Activated T-cell treated with anti-CD3 and anti-CD28 coated beads, Interleukin-2, amount 50 U/mL, for 4 hours (primary cell): ENCODE measurements around the gene PIP. TPM values are rescaled to one million over a fixed set of nuclear protein-coding genes. Genes with fewer than 3 reads are reported as not detected.

Source experiments
- total RNA-seq, 3 donors: library from RNA; stranded (reverse); gene quantifications; one replicate each; pipeline ENCODE4 v1.2.1, GENCODE V29; 2021

The PIP gene
- total RNA-seq, 3 donors from 2014 or later: not detected

Other genes starting within 250 kb of the PIP start
- not detected for gene TRPV6, start 246.3 kb upstream of the PIP start, total RNA-seq
- not detected for gene TRPV5, start 198.3 kb upstream of the PIP start, total RNA-seq
- gene LLCFC1, start 192.6 kb upstream of the PIP start, total RNA-seq: not detected
- gene KEL, start 169.7 kb upstream of the PIP start, total RNA-seq: under 1 TPM in 1 of 3 donors, not detected in 2; 0.33 TPM
- not detected for gene OR9A2, start 104.9 kb upstream of the PIP start, total RNA-seq
- gene OR6V1, start 79.7 kb upstream of the PIP start, total RNA-seq: not detected
- not detected for gene TAS2R39, start 51.3 kb downstream of the PIP start, total RNA-seq
- not detected for gene TAS2R40, start 90.0 kb downstream of the PIP start, total RNA-seq
- gene GSTK1, start 131.4 kb downstream of the PIP start, total RNA-seq: 10 to 100 TPM; 90.4 to 97.2 (median 96.5) TPM
- gene TMEM139, start 152.9 kb downstream of the PIP start, total RNA-seq: under 1 TPM in 2 of 3 donors, not detected in 1; 0.19 to 0.32 TPM
- gene CASP2, start 156.3 kb downstream of the PIP start, total RNA-seq: 10 to 100 TPM; 82.2 to 90.5 (median 88.6) TPM
- not detected for gene CLCN1, start 184.0 kb downstream of the PIP start, total RNA-seq
- gene FAM131B, start 230.6 kb downstream of the PIP start, total RNA-seq: under 1 TPM; 0.28 to 0.50 (median 0.43) TPM
- gene ZYX, start 249.3 kb downstream of the PIP start, total RNA-seq: 10 to 100 TPM; 89.0 to 94.2 (median 90.6) TPM